H1 (cell line): ENCODE data around the gene RIMBP2.

Source experiments
- ATF3 ChIP-seq: IDR thresholded peaks from 2 replicates; pipeline ENCODE4 v1.6.1; 2011; ENCODE audit warnings: low read depth, mild to moderate bottlenecking, low read length; ENCODE audit not compliant: insufficient read depth
- EP300 ChIP-seq, 2 experiments: IDR thresholded peaks; 1 replicate in 1 of 2; 2 replicates in 1 of 2; pipeline ENCODE4 v1.6.1; 2011 to 2012; ENCODE audit warnings: low read depth in 2 of 2, low read length in 2 of 2, mild to moderate bottlenecking in 2 of 2, borderline replicate concordance in 1 of 2, inconsistent platforms in 1 of 2, moderate library complexity in 1 of 2
- GABPA ChIP-seq: IDR thresholded peaks from 2 replicates; pipeline ENCODE4 v1.6.1; 2011; ENCODE audit warnings: mild to moderate bottlenecking, low read length, moderate library complexity, borderline replicate concordance; ENCODE audit not compliant: insufficient read depth
- POLR2A ChIP-seq, 2 experiments: IDR thresholded peaks; 1 replicate in 1 of 2; 2 replicates in 1 of 2; pipeline ENCODE4 v1.6.1; 2011; ENCODE audit warnings: low read depth in 2 of 2, low read length in 2 of 2, mild to moderate bottlenecking in 2 of 2; ENCODE audit errors: control extremely low read depth in 1 of 2
- RAD21 ChIP-seq, 2 experiments: IDR thresholded peaks in 1 of 2; conservative IDR thresholded peaks in 1 of 2; 2 replicates each; pipeline ENCODE4 v1.6.1; 2011; ENCODE audit warnings: low read depth in 2 of 2, low read length in 2 of 2, improper control_type of control experiment in 1 of 2, inconsistent platforms in 1 of 2, mild to moderate bottlenecking in 1 of 2, moderate library complexity in 1 of 2
- RFX5 ChIP-seq: IDR thresholded peaks from 2 replicates; pipeline ENCODE4 v1.6.1; 2011; ENCODE audit warnings: low read depth, low read length, improper control_type of control experiment, borderline replicate concordance
- TF ChIP-seq, protein P1 (sequence below), 3 experiments: IDR thresholded peaks; 1 replicate in 2 of 3; 2 replicates in 1 of 3; pipeline versions ENCODE4 v1.5.1 to v1.6.1; 2011; ENCODE audit warnings: low read length in 3 of 3, mild to moderate bottlenecking in 3 of 3, inconsistent platforms in 2 of 3, low read depth in 1 of 3, moderate library complexity in 1 of 3; ENCODE audit not compliant: insufficient read depth in 1 of 3; ENCODE audit errors: control extremely low read depth in 1 of 3

- TF ChIP-seq EP300 (IDR thresholded peaks at IDR 0.05; ENCODE audit: borderline replicate concordance in 1 of 2, low read depth in 2 of 2, low read length in 2 of 2): no peak
- no peak for TF ChIP-seq GABPA
- no peak for TF ChIP-seq POLR2A (IDR thresholded peaks at IDR 0.05; ENCODE audit: control extremely low read depth in 1 of 2, low read depth in 2 of 2, low read length in 2 of 2)
- TF ChIP-seq, protein P1, sequence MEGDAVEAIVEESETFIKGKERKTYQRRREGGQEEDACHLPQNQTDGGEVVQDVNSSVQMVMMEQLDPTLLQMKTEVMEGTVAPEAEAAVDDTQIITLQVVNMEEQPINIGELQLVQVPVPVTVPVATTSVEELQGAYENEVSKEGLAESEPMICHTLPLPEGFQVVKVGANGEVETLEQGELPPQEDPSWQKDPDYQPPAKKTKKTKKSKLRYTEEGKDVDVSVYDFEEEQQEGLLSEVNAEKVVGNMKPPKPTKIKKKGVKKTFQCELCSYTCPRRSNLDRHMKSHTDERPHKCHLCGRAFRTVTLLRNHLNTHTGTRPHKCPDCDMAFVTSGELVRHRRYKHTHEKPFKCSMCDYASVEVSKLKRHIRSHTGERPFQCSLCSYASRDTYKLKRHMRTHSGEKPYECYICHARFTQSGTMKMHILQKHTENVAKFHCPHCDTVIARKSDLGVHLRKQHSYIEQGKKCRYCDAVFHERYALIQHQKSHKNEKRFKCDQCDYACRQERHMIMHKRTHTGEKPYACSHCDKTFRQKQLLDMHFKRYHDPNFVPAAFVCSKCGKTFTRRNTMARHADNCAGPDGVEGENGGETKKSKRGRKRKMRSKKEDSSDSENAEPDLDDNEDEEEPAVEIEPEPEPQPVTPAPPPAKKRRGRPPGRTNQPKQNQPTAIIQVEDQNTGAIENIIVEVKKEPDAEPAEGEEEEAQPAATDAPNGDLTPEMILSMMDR (IDR thresholded peaks at IDR 0.05; ENCODE audit: control extremely low read depth in 1 of 3, insufficient read depth in 1 of 3, low read depth in 1 of 3, low read length in 3 of 3): no peak
- TF ChIP-seq RAD21 (IDR thresholded peaks at IDR 0.05 in 1 of 2, conservative IDR thresholded peaks at IDR 0.05 in 1 of 2; ENCODE audit: low read depth in 2 of 2, low read length in 2 of 2): no peak
- no peak for TF ChIP-seq RFX5
- no peak for TF ChIP-seq ATF3
These were observed 206.6 kb downstream of the RIMBP2 start for GRCh38 chr12:130509454-130509853.
